Esophagus (tissue), 2 donors: Measurements from ENCODE around the gene FAXDC2. TPM values are rescaled to one million over a fixed set of nuclear protein-coding genes. Genes with fewer than 3 reads are reported as not detected.
A peak's percentile ranks its signal among the peaks of the same experiment; 100 is the strongest.

ENCODE experiments used
- H3K27ac ChIP-seq, 2 donors: one replicate each; pipeline ENCODE4 v1.5.1; 2013; ENCODE audit warnings: low read depth in 2 of 2, mild to moderate bottlenecking in 2 of 2, inconsistent platforms in 1 of 2, low read length in 1 of 2, moderate library complexity in 1 of 2
- H3K27me3 ChIP-seq, 2 donors: one replicate each; pipeline ENCODE4 v1.6.1; 2013; ENCODE audit warnings: low read length in 2 of 2, control low read depth in 1 of 2, mild to moderate bottlenecking in 1 of 2; ENCODE audit not compliant: insufficient read depth in 2 of 2, control insufficient read depth in 1 of 2
- H3K36me3 ChIP-seq, 2 donors: one replicate each; pipeline ENCODE4 v1.6.1; 2013; ENCODE audit warnings: low read length in 1 of 2; ENCODE audit not compliant: control insufficient read depth in 2 of 2, insufficient read depth in 2 of 2
- H3K4me1 ChIP-seq, 2 donors: one replicate each; pipeline ENCODE4 v1.6.1; 2013; ENCODE audit warnings: low read length in 1 of 2; ENCODE audit not compliant: control insufficient read depth in 2 of 2, insufficient read depth in 2 of 2
- H3K4me3 ChIP-seq, 2 donors: one replicate each; pipeline ENCODE4 v1.5.1; 2013; ENCODE audit warnings: low read length in 2 of 2, mild to moderate bottlenecking in 2 of 2, low read depth in 1 of 2, moderate library complexity in 1 of 2
- H3K9me3 ChIP-seq, 2 donors: one replicate each; pipeline ENCODE4 v1.6.1; 2013; ENCODE audit warnings: mild to moderate bottlenecking in 2 of 2, low read depth in 1 of 2, low read length in 1 of 2, moderate library complexity in 1 of 2; ENCODE audit not compliant: control insufficient read depth in 2 of 2, insufficient read depth in 1 of 2
- WGBS, 2 donors: extraction: QIAGEN DNeasy Blood & Tissue Kit; methylation state at CpG; one replicate each; pipeline ENCODE4 v1.1.7; 2013; 5-methylcytosine and 5-hydroxymethylcytosine counted together
- polyA plus RNA-seq, 2 donors: library from polyadenylated mRNA; stranded (reverse); fragments of 200-250 nt; gene quantifications; one replicate each; pipeline ENCODE4 v1.2.3, GENCODE V29; 2013
- donor health status: healthy with polysubstance abuse.
- donor health status: Bipolar disorder and iron deficiency.

Gene FAXDC2
- polyA plus RNA-seq, 2 donors = 2.4 to 6.0 TPM

GRCh38 chr5:154778534-154778933 lies 71.9 kb downstream of the FAXDC2 start:
- no peaks in the 10 kb centered on the region for H3K27me3 ChIP-seq
- no peaks in the 10 kb centered on the region for H3K9me3 ChIP-seq
- H3K27ac ChIP-seq = no peak overlapping the region
- 88 to 90% methylated on average over 2 of the region's 2 CpGs for WGBS, 2 donors
- H3K4me3 ChIP-seq = no peak overlapping the region
- peaks cover 13 to 17% of the 10 kb centered on the region in 2 donors for H3K4me1 ChIP-seq
- peaks cover 0 to 2% of the 10 kb centered on the region in 2 donors for H3K36me3 ChIP-seq

GRCh38 chr5:154776167-154776566 lies 74.2 kb downstream of the FAXDC2 start:
- H3K36me3 ChIP-seq = peaks cover 0 to 4% of the 10 kb centered on the region in 2 donors
- H3K9me3 ChIP-seq = no peaks in the 10 kb centered on the region
- WGBS, 2 donors = 82 to 88% methylated on average over 1 of the region's 1 CpG
- no peak overlapping the region for H3K27ac ChIP-seq
- H3K27me3 ChIP-seq = no peaks in the 10 kb centered on the region
- H3K4me3 ChIP-seq = no peak overlapping the region
- peaks cover 10 to 12% of the 10 kb centered on the region in 2 donors for H3K4me1 ChIP-seq

- Histone ChIP-seq H3K9me3 (no peaks in the 10 kb centered on the region), H3K27me3 (no peaks in the 10 kb centered on the region), H3K4me3 (no peak overlapping the region), H3K27ac (no peak overlapping the region), H3K36me3 (peaks cover 0 to 2% of the 10 kb centered on the region in 2 donors), H3K4me1 (peaks cover 11 to 28% of the 10 kb centered on the region in 2 donors)
- 82 to 87% methylated on average over 3 of the region's 3 CpGs for WGBS, 2 donors
Observed at GRCh38 chr5:154773326-154773725, 77.1 kb downstream of the FAXDC2 start.

- WGBS, 2 donors = 46 to 47% methylated on average over 10 of the region's 10 CpGs
- H3K27me3 ChIP-seq = no peaks in the 10 kb centered on the region
- peaks cover 0 to 2% of the 10 kb centered on the region in 2 donors for H3K36me3 ChIP-seq
- H3K9me3 ChIP-seq = no peaks in the 10 kb centered on the region
- H3K27ac ChIP-seq = peak overlapping the region in 1 of 2 donors; percentile 50
- peaks cover 14 to 31% of the 10 kb centered on the region in 2 donors for H3K4me1 ChIP-seq
- no peak overlapping the region for H3K4me3 ChIP-seq
Observed at GRCh38 chr5:154771383-154771901, 79.0 kb downstream of the FAXDC2 start.

- Histone ChIP-seq H3K27ac (no peak overlapping the region), H3K27me3 (no peaks in the 10 kb centered on the region), H3K4me1 (peaks cover 15 to 32% of the 10 kb centered on the region in 2 donors), H3K9me3 (no peaks in the 10 kb centered on the region), H3K36me3 (peaks cover 0 to 2% of the 10 kb centered on the region in 2 donors), H3K4me3 (no peak overlapping the region)
- WGBS, 2 donors = 47 to 58% methylated on average over 2 of the region's 2 CpGs
Observed at GRCh38 chr5:154770111-154770510, 80.3 kb downstream of the FAXDC2 start.

Other genes starting within 250 kb of the FAXDC2 start
- 10 to 100 TPM; 29.1 to 31.0 TPM for gene LARP1, start 95.2 kb downstream of the FAXDC2 start, polyA plus RNA-seq
- 10 to 100 TPM; 18.1 to 21.2 TPM for gene CNOT8, start 8.0 kb upstream of the FAXDC2 start, polyA plus RNA-seq
- gene GEMIN5, start 87.6 kb upstream of the FAXDC2 start, polyA plus RNA-seq = 1 to 10 TPM; 2.3 to 4.1 TPM
- 10 to 100 TPM; 45.6 to 53.9 TPM for gene MRPL22, start 90.5 kb upstream of the FAXDC2 start, polyA plus RNA-seq
- not detected for gene KIF4B, start 163.2 kb upstream of the FAXDC2 start, polyA plus RNA-seq